ENCODE results near the gene SIRT7. TPM values are rescaled to one million over a fixed set of nuclear protein-coding genes. Genes with fewer than 3 reads are reported as not detected.

The SIRT7 gene
- total RNA-seq, 4 donors from 2014 or later, result 32.0 to 44.6 (median 38.0) TPM

DNA sequence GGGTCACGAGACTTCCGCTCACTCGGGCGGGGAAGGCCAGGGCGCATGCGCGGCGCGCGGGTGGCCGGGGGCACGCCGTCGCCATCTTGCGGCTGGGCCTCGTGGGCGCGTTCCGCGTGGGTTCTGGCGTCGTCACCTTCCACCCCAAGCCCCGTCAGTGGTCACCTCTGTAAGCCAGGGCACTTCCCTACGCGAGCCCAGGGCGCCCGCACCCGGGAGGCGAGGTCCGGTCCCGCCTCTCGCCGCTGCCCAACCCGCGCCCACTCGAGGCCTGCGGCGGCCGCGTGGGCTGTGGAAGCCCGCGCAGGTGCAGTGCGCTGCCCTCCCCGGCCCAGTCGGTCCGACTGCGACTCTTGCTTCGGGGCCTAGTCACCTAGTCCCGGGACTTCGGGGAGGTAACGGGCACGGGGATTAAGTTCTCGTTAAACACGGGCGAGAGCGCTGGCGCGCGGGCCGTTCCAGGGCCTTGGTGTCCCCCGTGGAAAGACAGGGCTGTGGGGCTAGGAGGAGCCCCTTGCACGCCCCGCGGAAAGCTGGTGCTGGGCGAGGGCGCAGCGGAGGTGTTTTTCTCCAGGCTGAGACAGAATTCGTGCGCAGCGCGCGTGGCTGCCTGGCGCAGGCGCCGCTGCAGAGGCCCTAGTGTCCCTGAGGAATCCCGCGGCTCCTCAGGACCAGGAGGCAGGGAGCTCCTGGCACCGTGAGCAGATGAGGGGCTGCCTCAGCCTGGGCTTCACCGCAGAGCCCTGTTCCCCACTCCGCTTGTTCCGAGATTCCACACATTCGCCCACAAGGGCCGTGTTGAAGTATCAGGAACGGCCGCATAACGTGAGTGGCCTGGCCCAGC, 46.4 kb downstream of the SIRT7 start:
- intact Hi-C loops (cut with DNase I; ENCODE audit: low total_unique reads), result no loop called here
- DNase-seq (ENCODE audit: low spot score in 2 of 2), result peak; percentile 92 to 99
- TF ChIP-seq, protein P1, sequence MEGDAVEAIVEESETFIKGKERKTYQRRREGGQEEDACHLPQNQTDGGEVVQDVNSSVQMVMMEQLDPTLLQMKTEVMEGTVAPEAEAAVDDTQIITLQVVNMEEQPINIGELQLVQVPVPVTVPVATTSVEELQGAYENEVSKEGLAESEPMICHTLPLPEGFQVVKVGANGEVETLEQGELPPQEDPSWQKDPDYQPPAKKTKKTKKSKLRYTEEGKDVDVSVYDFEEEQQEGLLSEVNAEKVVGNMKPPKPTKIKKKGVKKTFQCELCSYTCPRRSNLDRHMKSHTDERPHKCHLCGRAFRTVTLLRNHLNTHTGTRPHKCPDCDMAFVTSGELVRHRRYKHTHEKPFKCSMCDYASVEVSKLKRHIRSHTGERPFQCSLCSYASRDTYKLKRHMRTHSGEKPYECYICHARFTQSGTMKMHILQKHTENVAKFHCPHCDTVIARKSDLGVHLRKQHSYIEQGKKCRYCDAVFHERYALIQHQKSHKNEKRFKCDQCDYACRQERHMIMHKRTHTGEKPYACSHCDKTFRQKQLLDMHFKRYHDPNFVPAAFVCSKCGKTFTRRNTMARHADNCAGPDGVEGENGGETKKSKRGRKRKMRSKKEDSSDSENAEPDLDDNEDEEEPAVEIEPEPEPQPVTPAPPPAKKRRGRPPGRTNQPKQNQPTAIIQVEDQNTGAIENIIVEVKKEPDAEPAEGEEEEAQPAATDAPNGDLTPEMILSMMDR (IDR thresholded peaks at IDR 0.05), result peak in 1 of 3 donors; percentile 76
- TF ChIP-seq POLR2A (IDR thresholded peaks at IDR 0.05), result peak in 1 of 2 donors; percentile 92
- 0% methylated on average over 39 to 53 of the region's 86 CpGs for WGBS, 2 donors
- peak overlapping the region; percentile 86 for H3K4me3 ChIP-seq (ENCODE audit: low read depth, poor library complexity, severe bottlenecking)

- intact Hi-C loops (cut with DNase I; ENCODE audit: low total_unique reads), result no loop called here
- no peak for DNase-seq (ENCODE audit: low spot score in 2 of 2)
Observed at GRCh38 chr17:81870981-81871386, 47.0 kb downstream of the SIRT7 start, which contains the start of gene ARHGDIA. ARHGDIA (minus strand) TSS chr17:81871337; CDS start chr17:81869930, 1,407 bp downstream.

GRCh38 chr17:81870131-81870980, 47.6 kb downstream of the SIRT7 start:
- intact Hi-C loops (cut with DNase I; ENCODE audit: low total_unique reads), result no loop called here
- H3K4me3 ChIP-seq (ENCODE audit: low read depth, poor library complexity, severe bottlenecking), result peak overlapping the region; percentile 56
- WGBS, 2 donors, result 4 to 6% methylated on average over 21 to 27 of the region's 65 CpGs
- peak in 1 of 2 donors; percentile 90 for DNase-seq (ENCODE audit: low spot score in 2 of 2)
- no peak for TF ChIP-seq POLR2A (IDR thresholded peaks at IDR 0.05)
- TF ChIP-seq, protein P1 (IDR thresholded peaks at IDR 0.05), result no peak

More at GRCh38 chr17:81870981-81871386, 47.0 kb downstream of the SIRT7 start, which contains the start of gene ARHGDIA:
- no CpG with 5 or more reads among the region's 64 CpGs for WGBS, 2 donors
- H3K4me3 ChIP-seq (ENCODE audit: low read depth, poor library complexity, severe bottlenecking), result peak within 1 kb of the TSS; percentile 86
- TF ChIP-seq, protein P1 (IDR thresholded peaks at IDR 0.05), result no peak
- TF ChIP-seq POLR2A (IDR thresholded peaks at IDR 0.05), result no peak

GRCh38 chr17:81869221-81870130, 48.5 kb downstream of the SIRT7 start:
- intact Hi-C loops (cut with DNase I; ENCODE audit: low total_unique reads), result no loop called here
- 55 to 60% methylated on average over 25 to 42 of the region's 52 CpGs for WGBS, 2 donors
- no peak overlapping the region for H3K4me3 ChIP-seq (ENCODE audit: low read depth, poor library complexity, severe bottlenecking)
- DNase-seq (ENCODE audit: low spot score in 2 of 2), result no peak
- TF ChIP-seq, protein P1 (IDR thresholded peaks at IDR 0.05), result peak in 1 of 3 donors; percentile 41
- no peak for TF ChIP-seq POLR2A (IDR thresholded peaks at IDR 0.05)

- WGBS, 2 donors, result 74 to 76% methylated on average over 23 to 26 of the region's 30 CpGs
- TF ChIP-seq, protein P1 (IDR thresholded peaks at IDR 0.05), result no peak
- intact Hi-C loops (cut with DNase I; ENCODE audit: low total_unique reads), result no loop called here
- DNase-seq (ENCODE audit: low spot score in 2 of 2), result no peak
- no peak overlapping the region for H3K4me3 ChIP-seq (ENCODE audit: low read depth, poor library complexity, severe bottlenecking)
Observed at GRCh38 chr17:81868674-81869220, 49.2 kb downstream of the SIRT7 start.

Data from lower leg skin (tissue), 4 donors.